CD14-positive monocyte (primary cell): Measurements from ENCODE around the gene CDH13. TPM values are rescaled to one million over a fixed set of nuclear protein-coding genes. Genes with fewer than 3 reads are reported as not detected.

Source experiments
- DNase-seq, 3 donors: peaks; one replicate each; pipeline ENCODE4 v3.0.0-alpha.2; 2011 to 2022
- H2AFZ ChIP-seq: 2 replicates; pipeline ENCODE4 v1.6.0; 2012; ENCODE audit warnings: mild to moderate bottlenecking, low read depth, low read length, inconsistent platforms; ENCODE audit not compliant: insufficient read depth, poor library complexity, severe bottlenecking
- H3K27ac ChIP-seq, 2 donors: 1 replicate in 1 of 2; 2 replicates in 1 of 2; pipeline ENCODE4 v1.5.1; 2012 to 2013; ENCODE audit warnings: low read length in 2 of 2, control low read depth in 1 of 2, inconsistent platforms in 1 of 2, low read depth in 1 of 2, mild to moderate bottlenecking in 1 of 2
- H3K27me3 ChIP-seq, 2 donors: one replicate each; pipeline versions ENCODE4 v1.6.0 to v1.6.1; 2011 to 2013; ENCODE audit warnings: low read length in 2 of 2; ENCODE audit not compliant: control insufficient read depth in 2 of 2, insufficient read depth in 2 of 2
- H3K36me3 ChIP-seq, 2 donors: replicated peaks in 1 of 2; 1 replicate in 1 of 2; 2 replicates in 1 of 2; pipeline versions ENCODE4 v1.5.1 to v1.6.1; 2012 to 2013; ENCODE audit warnings: low read length in 2 of 2, control low read depth in 1 of 2, inconsistent platforms in 1 of 2, mild to moderate bottlenecking in 1 of 2; ENCODE audit not compliant: insufficient read depth in 2 of 2, control insufficient read depth in 1 of 2
- H3K4me1 ChIP-seq, 2 donors: 1 replicate in 1 of 2; 2 replicates in 1 of 2; pipeline versions ENCODE4 v1.5.1 to v1.6.1; 2012 to 2013; ENCODE audit warnings: low read length in 2 of 2, control low read depth in 1 of 2, inconsistent platforms in 1 of 2, mild to moderate bottlenecking in 1 of 2, moderate library complexity in 1 of 2; ENCODE audit not compliant: insufficient read depth in 2 of 2, control insufficient read depth in 1 of 2
- H3K4me2 ChIP-seq: replicated peaks from 2 replicates; pipeline ENCODE3; 2012; ENCODE audit warnings: low read length, moderate library complexity, mild to moderate bottlenecking; ENCODE audit not compliant: poor library complexity, severe bottlenecking; ENCODE audit errors: extremely low read depth
- H3K4me3 ChIP-seq, 3 experiments: fragments of 200-600 bp in 1 of 3; sonication (generic) in 1 of 3; replicated peaks in 1 of 3; 1 replicate in 2 of 3; 2 replicates in 1 of 3; pipeline ENCODE4 v1.5.1; 2011 to 2013; ENCODE audit warnings: low read length in 3 of 3, mild to moderate bottlenecking in 3 of 3, control low read depth in 2 of 3, low read depth in 2 of 3, inconsistent platforms in 1 of 3, moderate library complexity in 1 of 3
- H3K79me2 ChIP-seq: 2 replicates; pipeline ENCODE4 v1.6.0; 2012; ENCODE audit warnings: mild to moderate bottlenecking, control low read depth, inconsistent platforms, low read length, moderate library complexity; ENCODE audit not compliant: insufficient read depth
- H3K9ac ChIP-seq: 2 replicates; pipeline ENCODE4 v1.6.0; 2017; ENCODE audit warnings: low read length, mild to moderate bottlenecking; ENCODE audit not compliant: insufficient read depth, poor library complexity, severe bottlenecking
- H3K9me3 ChIP-seq, 2 donors: replicated peaks in 1 of 2; 1 replicate in 1 of 2; 2 replicates in 1 of 2; pipeline versions ENCODE4 v1.5.1 to v1.6.1; 2012 to 2013; ENCODE audit warnings: low read length in 2 of 2, control low read depth in 1 of 2; ENCODE audit not compliant: control insufficient read depth in 1 of 2, insufficient read depth in 1 of 2
- H4K20me1 ChIP-seq: 2 replicates; pipeline ENCODE4 v1.6.0; 2012; ENCODE audit warnings: mild to moderate bottlenecking, low read length, control low read depth, moderate library complexity; ENCODE audit not compliant: insufficient read depth
- H3K27ac Mint-ChIP-seq, 7 donors: one replicate each; pipeline ENCODE4 v1.8.0; 2020; ENCODE audit warnings: mild to moderate bottlenecking in 7 of 7, mixed read lengths in 7 of 7, moderate library complexity in 6 of 7, inconsistent platforms in 2 of 7
- H3K27me3 Mint-ChIP-seq, 3 donors: one replicate each; pipeline ENCODE4 v1.8.0; 2021 to 2022; ENCODE audit warnings: low read depth in 3 of 3, mild to moderate bottlenecking in 3 of 3, mixed read lengths in 3 of 3, moderate library complexity in 3 of 3, inconsistent platforms in 1 of 3
- H3K36me3 Mint-ChIP-seq, 2 donors: one replicate each; pipeline ENCODE4 v1.8.0; 2020; ENCODE audit warnings: mixed read lengths in 2 of 2, inconsistent platforms in 1 of 2, mild to moderate bottlenecking in 1 of 2
- H3K4me1 Mint-ChIP-seq: one replicate; pipeline ENCODE4 v1.8.0; 2020; ENCODE audit warnings: mild to moderate bottlenecking, mixed read lengths
- H3K4me3 Mint-ChIP-seq, 2 donors: one replicate each; pipeline ENCODE4 v1.8.0; 2020; ENCODE audit warnings: mild to moderate bottlenecking in 2 of 2, mixed read lengths in 2 of 2, moderate library complexity in 1 of 2
- H3K9me3 Mint-ChIP-seq, 7 donors: one replicate each; pipeline ENCODE4 v1.8.0; 2020 to 2022; ENCODE audit warnings: mixed read lengths in 7 of 7, mild to moderate bottlenecking in 6 of 7, moderate library complexity in 6 of 7, inconsistent platforms in 2 of 7
- CTCF ChIP-seq: fragments of 200-600 bp; IDR thresholded peaks from one replicate; pipeline ENCODE4 v1.8.0; 2022; ENCODE audit warnings: antibody characterized with exemption, mild to moderate bottlenecking
- WGBS: methylation state at CpG from one replicate; pipeline ENCODE4 v1.1.5; 2013; ENCODE audit warnings: missing lambda C conversion rate; ENCODE audit not compliant: insufficient coverage; 5-methylcytosine and 5-hydroxymethylcytosine counted together
- intact Hi-C, 2 donors: fragments of 100-400 bp; cut with micrococcal nuclease; formaldehyde crosslinking; loops; one replicate each; pipeline versions ENCODE4 v1.15.0 to v1.15.1; 2023
- polyA plus RNA-seq, 3 donors: library from polyadenylated mRNA; depleted of rRNA in 1 of 3; unstranded in 2 of 3; stranded (reverse) in 1 of 3; fragments of 300-500 nt in 2 of 3; fragments of >200 nt in 1 of 3; fragmentation: Illumina TruSeq in 2 of 3; gene quantifications; 1 replicate in 2 of 3; 2 replicates in 1 of 3; pipeline ENCODE4 v1.2.3, GENCODE V29; 2012 to 2021

The CDH13 gene
- polyA plus RNA-seq, 3 donors: 0.13 to 0.19 TPM; not detected in 1

GRCh38 chr16:82664181-82664580, 37.4 kb downstream of the CDH13 start:
- no peak overlapping the region for H3K4me3 ChIP-seq
- no peak overlapping the region for H3K9ac ChIP-seq
- H2AFZ ChIP-seq: no peak overlapping the region
- no peaks in the 10 kb centered on the region for H4K20me1 ChIP-seq
- no peaks in the 10 kb centered on the region for H3K9me3 ChIP-seq
- peaks cover 0 to 8% (median 0%) of the 10 kb centered on the region in 7 donors for H3K9me3 Mint-ChIP-seq
- no peaks in the 10 kb centered on the region for H3K4me1 ChIP-seq
- H3K79me2 ChIP-seq: no peaks in the 10 kb centered on the region
- H3K27ac Mint-ChIP-seq: no peak overlapping the region
- no peak overlapping the region for H3K4me2 ChIP-seq
- no peaks in the 10 kb centered on the region for H3K27me3 ChIP-seq
- intact Hi-C loops: no loop called here
- no peak for TF ChIP-seq CTCF
- H3K4me3 Mint-ChIP-seq: no peak overlapping the region
- WGBS: 56% methylated on average over 1 of the region's 2 CpGs
- no peaks in the 10 kb centered on the region for H3K36me3 Mint-ChIP-seq
- no peak overlapping the region for H3K27ac ChIP-seq
- DNase-seq: no peak
- H3K4me1 Mint-ChIP-seq: no peaks in the 10 kb centered on the region
- H3K36me3 ChIP-seq: no peaks in the 10 kb centered on the region
- H3K27me3 Mint-ChIP-seq: peaks cover 3 to 10% (median 4%) of the 10 kb centered on the region in 3 donors

GRCh38 chr16:82665025-82665424, 38.3 kb downstream of the CDH13 start:
- DNase-seq: no peak
- intact Hi-C loops: no loop called here
- H4K20me1 ChIP-seq: no peaks in the 10 kb centered on the region
- WGBS: 100% methylated on average over 2 of the region's 3 CpGs
- TF ChIP-seq CTCF: no peak
- Mint-ChIP-seq H3K27ac (no peak overlapping the region), H3K4me3 (no peak overlapping the region), H3K36me3 (no peaks in the 10 kb centered on the region), H3K27me3 (peaks cover 3 to 10% (median 4%) of the 10 kb centered on the region in 3 donors), H3K9me3 (peaks cover 0 to 8% (median 0%) of the 10 kb centered on the region in 7 donors), H3K4me1 (no peaks in the 10 kb centered on the region)
- no peaks in the 10 kb centered on the region for H3K36me3 ChIP-seq
- H3K9ac ChIP-seq: no peak overlapping the region
- H3K4me1 ChIP-seq: no peaks in the 10 kb centered on the region
- no peak overlapping the region for H2AFZ ChIP-seq
- no peaks in the 10 kb centered on the region for H3K9me3 ChIP-seq
- H3K27ac ChIP-seq: no peak overlapping the region
- H3K4me2 ChIP-seq: no peak overlapping the region
- H3K79me2 ChIP-seq: no peaks in the 10 kb centered on the region
- H3K4me3 ChIP-seq: no peak overlapping the region
- H3K27me3 ChIP-seq: no peaks in the 10 kb centered on the region
